Upper lobe of left lung (tissue), 4 donors: ENCODE data around the gene MAMDC2.

Experiments
- POLR2AphosphoS5 ChIP-seq, 2 donors: sonication (generic); formaldehyde crosslinking; IDR thresholded peaks; one replicate each; pipeline ENCODE4 v1.5.1; 2017; ENCODE audit warnings: antibody characterized with exemption in 2 of 2
- TF ChIP-seq, protein P1 (sequence below), 6 experiments: fragments of 450-650 bp in 4 of 6; fragments of 200-600 bp in 2 of 6; sonication (generic) in 2 of 6; IDR thresholded peaks; one replicate each; pipeline ENCODE4 v1.5.1; 2016 to 2019; ENCODE audit warnings: antibody characterized with exemption in 6 of 6

DNA sequence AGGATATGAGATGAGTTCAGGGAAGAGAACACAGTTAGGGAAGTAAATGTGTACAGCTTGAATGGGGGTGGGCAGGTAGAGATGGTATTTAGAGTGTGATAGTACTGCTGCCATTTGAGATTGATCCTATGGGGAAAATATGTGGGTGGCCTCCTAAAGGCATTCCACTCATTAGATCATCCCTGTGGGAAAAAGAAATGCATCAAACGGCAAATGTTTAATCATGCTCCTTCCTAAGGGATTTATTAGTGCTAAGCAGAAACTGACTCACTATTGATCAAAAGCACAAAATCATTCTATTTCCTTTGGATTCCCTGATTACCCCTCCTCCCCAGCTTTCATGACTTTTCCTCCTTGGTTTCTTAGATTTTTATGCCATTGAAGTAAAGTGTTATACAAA, 178.7 kb downstream of the MAMDC2 start:
- TF ChIP-seq, protein P1, sequence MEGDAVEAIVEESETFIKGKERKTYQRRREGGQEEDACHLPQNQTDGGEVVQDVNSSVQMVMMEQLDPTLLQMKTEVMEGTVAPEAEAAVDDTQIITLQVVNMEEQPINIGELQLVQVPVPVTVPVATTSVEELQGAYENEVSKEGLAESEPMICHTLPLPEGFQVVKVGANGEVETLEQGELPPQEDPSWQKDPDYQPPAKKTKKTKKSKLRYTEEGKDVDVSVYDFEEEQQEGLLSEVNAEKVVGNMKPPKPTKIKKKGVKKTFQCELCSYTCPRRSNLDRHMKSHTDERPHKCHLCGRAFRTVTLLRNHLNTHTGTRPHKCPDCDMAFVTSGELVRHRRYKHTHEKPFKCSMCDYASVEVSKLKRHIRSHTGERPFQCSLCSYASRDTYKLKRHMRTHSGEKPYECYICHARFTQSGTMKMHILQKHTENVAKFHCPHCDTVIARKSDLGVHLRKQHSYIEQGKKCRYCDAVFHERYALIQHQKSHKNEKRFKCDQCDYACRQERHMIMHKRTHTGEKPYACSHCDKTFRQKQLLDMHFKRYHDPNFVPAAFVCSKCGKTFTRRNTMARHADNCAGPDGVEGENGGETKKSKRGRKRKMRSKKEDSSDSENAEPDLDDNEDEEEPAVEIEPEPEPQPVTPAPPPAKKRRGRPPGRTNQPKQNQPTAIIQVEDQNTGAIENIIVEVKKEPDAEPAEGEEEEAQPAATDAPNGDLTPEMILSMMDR (IDR thresholded peaks at IDR 0.05), result no peak
- no peak for TF ChIP-seq POLR2AphosphoS5 (IDR thresholded peaks at IDR 0.05)
